Spinal cord (tissue), 10 donors: ENCODE measurements around the gene MARCHF3. TPM values are rescaled to one million over a fixed set of nuclear protein-coding genes. Genes with fewer than 3 reads are reported as not detected.
A peak's percentile ranks its signal among the peaks of the same experiment; 100 is the strongest.

Experiments
- DNase-seq, 6 donors: peaks; one replicate each; pipeline versions ENCODE4 v3.0.0 to v3.0.0-alpha.2; 2013 to 2015; ENCODE audit warnings: low spot score in 6 of 6, low read depth in 4 of 6
- H3K27ac ChIP-seq: one replicate; pipeline ENCODE4 v1.5.1; 2013; ENCODE audit warnings: low read depth, low read length, control low read depth
- H3K27me3 ChIP-seq: one replicate; pipeline ENCODE4 v1.6.1; 2013; ENCODE audit warnings: low read length; ENCODE audit not compliant: control insufficient read depth, insufficient read depth
- H3K36me3 ChIP-seq: one replicate; pipeline ENCODE4 v1.6.1; 2013; ENCODE audit warnings: low read length; ENCODE audit not compliant: control insufficient read depth, insufficient read depth
- H3K4me1 ChIP-seq: one replicate; pipeline ENCODE4 v1.6.1; 2013; ENCODE audit warnings: low read length; ENCODE audit not compliant: control insufficient read depth, insufficient read depth
- H3K4me3 ChIP-seq: one replicate; pipeline ENCODE4 v1.5.1; 2013; ENCODE audit warnings: low read depth, low read length, control low read depth
- H3K9me3 ChIP-seq: one replicate; pipeline ENCODE4 v1.6.1; 2013; ENCODE audit warnings: low read length; ENCODE audit not compliant: control insufficient read depth, insufficient read depth
- WGBS: methylation state at CpG from one replicate; pipeline ENCODE4 v1.1.5; 2013; ENCODE audit warnings: missing lambda C conversion rate; ENCODE audit not compliant: insufficient coverage; 5-methylcytosine and 5-hydroxymethylcytosine counted together
- polyA plus RNA-seq, 2 donors: library from polyadenylated mRNA; unstranded; fragments of 120-200 nt; gene quantifications; one replicate each; pipeline ENCODE4 v1.2.1, GENCODE V29; 2013; ENCODE audit not compliant: insufficient read length in 2 of 2
- total RNA-seq, 2 donors: library from RNA; depleted of rRNA in 1 of 2; stranded (reverse); fragments of 120-200 nt in 1 of 2; fragments of >200 nt in 1 of 2; gene quantifications; one replicate each; pipeline versions ENCODE4 v1.2.3 to v1.2.4, GENCODE V29; 2013 to 2014
- donor health status: healthy.

The MARCHF3 gene
- total and polyA plus RNA-seq, 4 donors = 21.5 to 27.5 (median 23.8) TPM

- H3K4me3 ChIP-seq = no peak overlapping the region
- H3K27me3 ChIP-seq = no peaks in the 10 kb centered on the region
- DNase-seq = peak in 1 of 6 donors; percentile 22
- 79% methylated on average over 3 of the region's 4 CpGs for WGBS
- H3K9me3 ChIP-seq = no peaks in the 10 kb centered on the region
- H3K4me1 ChIP-seq = no peaks in the 10 kb centered on the region
- H3K36me3 ChIP-seq = peaks cover 15% of the 10 kb centered on the region
- H3K27ac ChIP-seq = no peak overlapping the region
Measured at GRCh38 chr5:126818736-126819135, 211.6 kb downstream of the MARCHF3 start.

Other genes with a start within 250 kb of the MARCHF3 start
- 1 to 10 TPM; 8.5 to 8.9 TPM for gene C5orf63, start 42.9 kb upstream of the MARCHF3 start, total RNA-seq
- 1 to 10 TPM; 9.2 to 9.6 TPM for gene C5orf63, start 42.9 kb upstream of the MARCHF3 start, polyA plus RNA-seq